K562 (cell line): Measurements from ENCODE around the gene IPP. TPM values are rescaled to one million over a fixed set of nuclear protein-coding genes. Genes with fewer than 3 reads are reported as not detected.

Experiments used
- ELF4 ChIP-seq: fragments of 450-650 bp; formaldehyde crosslinking; IDR thresholded peaks from 2 replicates; pipeline ENCODE4 v1.4.0; 2022; ENCODE audit warnings: missing genetic modification characterization
- EP300 ChIP-seq: IDR thresholded peaks from 2 replicates; pipeline ENCODE4 v1.6.1; 2012; ENCODE audit warnings: low read length, improper control_type of control experiment
- FOS ChIP-seq: IDR thresholded peaks from 3 replicates; pipeline ENCODE4 v1.6.1; 2011; ENCODE audit not compliant: insufficient read length; ENCODE audit errors: extremely low read depth
- HDAC2 ChIP-seq: fragments of 450-650 bp; IDR thresholded peaks from 2 replicates; pipeline ENCODE4 v1.6.1; 2016; ENCODE audit warnings: mild to moderate bottlenecking
- KAT7 ChIP-seq: sonication (generic); formaldehyde crosslinking; IDR thresholded peaks from 2 replicates; pipeline ENCODE4 v1.8.0; 2022; ENCODE audit warnings: missing genetic modification reagents, mild to moderate bottlenecking, borderline replicate concordance
- MTA3 ChIP-seq: fragments of 450-650 bp; formaldehyde crosslinking; IDR thresholded peaks from 2 replicates; pipeline ENCODE4 v1.6.1; 2017; ENCODE audit warnings: mild to moderate bottlenecking, borderline replicate concordance
- NBN ChIP-seq: fragments of 450-650 bp; IDR thresholded peaks from 2 replicates; pipeline ENCODE4 v1.6.1; 2016; ENCODE audit warnings: low read depth, mild to moderate bottlenecking
- NFE2L1 ChIP-seq: fragments of 450-650 bp; IDR thresholded peaks from 2 replicates; pipeline ENCODE4 v1.6.1; 2016; ENCODE audit warnings: missing genetic modification characterization, low read depth, mild to moderate bottlenecking, missing compliant biosample characterization, moderate library complexity, borderline replicate concordance
- NR2F6 ChIP-seq: fragments of 450-650 bp; formaldehyde crosslinking; IDR thresholded peaks from 2 replicates; pipeline ENCODE4 v1.4.0; 2020; ENCODE audit warnings: mild to moderate bottlenecking
- SETDB1 ChIP-seq: IDR thresholded peaks from one replicate; pipeline ENCODE4 v1.6.1; 2012; ENCODE audit warnings: low read length, control low read depth, inconsistent platforms
- TCF7 ChIP-seq: sonication (generic); IDR thresholded peaks from 2 replicates; pipeline ENCODE4 v1.6.1; 2016; ENCODE audit warnings: antibody characterized with exemption, borderline replicate concordance
- U2AF2 ChIP-seq: fragments of 200-400 bp; formaldehyde crosslinking; optimal IDR thresholded peaks from 2 replicates; pipeline ENCODE3; 2017; ENCODE audit warnings: low read depth, mild to moderate bottlenecking, low read length
- ZC3H11A ChIP-seq: IDR thresholded peaks from 2 replicates; pipeline ENCODE4 v1.6.1; 2012; ENCODE audit warnings: low read depth, low read length, improper control_type of control experiment
- ZNF184 ChIP-seq: sonication (generic); formaldehyde crosslinking; IDR thresholded peaks from 2 replicates; pipeline ENCODE4 v1.5.0; 2020; ENCODE audit warnings: missing genetic modification reagents
- polyA plus RNA-seq, 8 experiments: library from polyadenylated mRNA; depleted of rRNA in 4 of 8; stranded (reverse) in 5 of 8; unstranded in 3 of 8; fragments of >200 nt; fragmentation: Nextera tagmentation in 2 of 8; fragmentation: Illumina TruSeq in 1 of 8; extraction: Ambion mirVana in 2 of 8; extraction: Trizol in 1 of 8; gene quantifications; 2 replicates each; pipeline versions ENCODE4 v1.2.1 to v1.2.3, GENCODE V29; 2011 to 2014; ENCODE audit warnings: inconsistent platforms in 1 of 8, missing spikeins in 1 of 8
- total RNA-seq, 7 experiments: library from RNA; depleted of rRNA in 6 of 7; stranded (reverse); fragments of >200 nt in 6 of 7; fragmentation: Illumina TruSeq in 2 of 7; extraction: Trizol in 2 of 7; gene quantifications; 2 replicates each; pipeline versions ENCODE4 v1.2.1 to v1.2.3, GENCODE V29; 2011 to 2021; ENCODE audit warnings: low replicate concordance in 1 of 7
- TF ChIP-seq, protein P1 (sequence below): sonication (generic); formaldehyde crosslinking; IDR thresholded peaks from 2 replicates; pipeline ENCODE4 v1.4.0; 2020; ENCODE audit warnings: mild to moderate bottlenecking, missing genetic modification reagents
- TF ChIP-seq, protein P2 (sequence below): sonication (generic); formaldehyde crosslinking; IDR thresholded peaks from 2 replicates; pipeline ENCODE4 v1.8.0; 2022; ENCODE audit warnings: mild to moderate bottlenecking, low read depth, missing genetic modification reagents
- TF ChIP-seq, protein P3 (sequence below): fragments of 450-650 bp; IDR thresholded peaks from 2 replicates; pipeline ENCODE4 v1.6.1; 2017; ENCODE audit warnings: mild to moderate bottlenecking, moderate library complexity
- TF ChIP-seq, protein P4 (sequence below): fragments of 250-450 bp; sonication (Bioruptor Pico); IDR thresholded peaks from 2 replicates; pipeline ENCODE4 v1.5.0; 2021; ENCODE audit warnings: mild to moderate bottlenecking, borderline replicate concordance
- TF ChIP-seq, protein P5 (sequence below), 3 experiments: fragments of 200-800 bp in 1 of 3; sonication (Bioruptor generic) in 1 of 3; sonication (generic) in 1 of 3; formaldehyde crosslinking in 1 of 3; IDR thresholded peaks; 2 replicates each; pipeline versions ENCODE4 v1.6.1 to v1.8.0; 2016 to 2022; ENCODE audit warnings: mild to moderate bottlenecking in 2 of 3, missing compliant biosample characterization in 2 of 3, missing genetic modification characterization in 2 of 3, missing genetic modification reagents in 1 of 3

The IPP gene
- total and polyA plus RNA-seq, 9 of the 15 experiments (the other 6 are each of a cell fraction or from before 2014, with no cell fraction given): 6.9 to 15.1 (median 9.7) TPM

DNA sequence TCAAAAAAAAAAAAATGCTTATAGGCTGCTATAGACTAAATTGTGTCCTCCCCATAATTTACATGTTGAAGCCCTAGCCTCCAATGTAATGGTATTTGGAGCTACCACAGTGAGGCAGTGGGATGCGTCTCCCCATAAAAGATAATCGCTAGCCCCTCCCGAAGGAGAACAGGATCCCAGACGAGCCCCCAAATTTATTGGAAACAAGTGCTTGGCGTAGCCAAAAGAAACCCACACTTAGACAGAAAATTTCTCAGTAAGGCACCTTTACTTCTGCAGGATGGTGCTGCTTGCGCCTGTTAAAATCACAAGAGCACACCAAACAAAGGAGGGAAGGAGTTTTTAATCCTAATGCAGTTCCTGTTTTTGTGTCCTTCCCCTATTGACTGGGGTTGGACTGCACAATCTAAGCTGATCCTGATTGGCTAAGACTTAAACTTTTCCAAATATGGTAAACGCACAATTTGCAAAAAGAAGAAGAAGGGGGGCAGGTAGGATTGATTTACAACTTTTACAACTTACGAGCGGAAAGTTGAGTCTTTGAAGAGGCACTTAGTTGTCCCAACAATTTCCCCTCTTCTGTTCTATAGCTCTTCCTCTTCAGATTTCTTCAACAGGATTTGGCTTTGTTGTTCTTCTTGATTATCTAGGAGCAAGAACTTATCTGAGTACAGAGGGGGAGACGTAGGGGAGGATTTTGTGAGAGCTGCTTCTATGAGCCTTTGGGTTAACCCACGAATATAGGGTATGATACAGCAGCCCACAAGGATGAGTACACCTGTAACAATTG is 3.0 kb upstream of the IPP start (continued):
- TF ChIP-seq NFE2L1 (no peak), U2AF2 (no peak), EP300 (peak; percentile 67; the same call in 1 of the 2 replicates), ZC3H11A (no peak; the same call in 1 of the 2 replicates), SETDB1 (no peak), FOS (peak; percentile 47), KAT7 (peak; percentile 17; the same call in 1 of the 2 replicates), HDAC2 (no peak), NR2F6 (CRISPR knock-in tag) (no peak), ELF4 (CRISPR knock-in tag) (peak; percentile 9; the same call in 1 of the 2 replicates), MTA3 (peak; percentile 31; the same call in 1 of the 2 replicates), NBN (peak; percentile 61; the same call in 1 of the 2 replicates), TCF7 (no peak), ZNF184 (CRISPR knock-in tag) (no peak)
- TF ChIP-seq, protein P1, sequence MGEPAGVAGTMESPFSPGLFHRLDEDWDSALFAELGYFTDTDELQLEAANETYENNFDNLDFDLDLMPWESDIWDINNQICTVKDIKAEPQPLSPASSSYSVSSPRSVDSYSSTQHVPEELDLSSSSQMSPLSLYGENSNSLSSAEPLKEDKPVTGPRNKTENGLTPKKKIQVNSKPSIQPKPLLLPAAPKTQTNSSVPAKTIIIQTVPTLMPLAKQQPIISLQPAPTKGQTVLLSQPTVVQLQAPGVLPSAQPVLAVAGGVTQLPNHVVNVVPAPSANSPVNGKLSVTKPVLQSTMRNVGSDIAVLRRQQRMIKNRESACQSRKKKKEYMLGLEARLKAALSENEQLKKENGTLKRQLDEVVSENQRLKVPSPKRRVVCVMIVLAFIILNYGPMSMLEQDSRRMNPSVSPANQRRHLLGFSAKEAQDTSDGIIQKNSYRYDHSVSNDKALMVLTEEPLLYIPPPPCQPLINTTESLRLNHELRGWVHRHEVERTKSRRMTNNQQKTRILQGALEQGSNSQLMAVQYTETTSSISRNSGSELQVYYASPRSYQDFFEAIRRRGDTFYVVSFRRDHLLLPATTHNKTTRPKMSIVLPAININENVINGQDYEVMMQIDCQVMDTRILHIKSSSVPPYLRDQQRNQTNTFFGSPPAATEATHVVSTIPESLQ: no peak
- TF ChIP-seq, protein P2, sequence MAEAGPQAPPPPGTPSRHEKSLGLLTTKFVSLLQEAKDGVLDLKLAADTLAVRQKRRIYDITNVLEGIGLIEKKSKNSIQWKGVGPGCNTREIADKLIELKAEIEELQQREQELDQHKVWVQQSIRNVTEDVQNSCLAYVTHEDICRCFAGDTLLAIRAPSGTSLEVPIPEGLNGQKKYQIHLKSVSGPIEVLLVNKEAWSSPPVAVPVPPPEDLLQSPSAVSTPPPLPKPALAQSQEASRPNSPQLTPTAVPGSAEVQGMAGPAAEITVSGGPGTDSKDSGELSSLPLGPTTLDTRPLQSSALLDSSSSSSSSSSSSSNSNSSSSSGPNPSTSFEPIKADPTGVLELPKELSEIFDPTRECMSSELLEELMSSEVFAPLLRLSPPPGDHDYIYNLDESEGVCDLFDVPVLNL (CRISPR knock-in tag): no peak
- TF ChIP-seq, protein P3, sequence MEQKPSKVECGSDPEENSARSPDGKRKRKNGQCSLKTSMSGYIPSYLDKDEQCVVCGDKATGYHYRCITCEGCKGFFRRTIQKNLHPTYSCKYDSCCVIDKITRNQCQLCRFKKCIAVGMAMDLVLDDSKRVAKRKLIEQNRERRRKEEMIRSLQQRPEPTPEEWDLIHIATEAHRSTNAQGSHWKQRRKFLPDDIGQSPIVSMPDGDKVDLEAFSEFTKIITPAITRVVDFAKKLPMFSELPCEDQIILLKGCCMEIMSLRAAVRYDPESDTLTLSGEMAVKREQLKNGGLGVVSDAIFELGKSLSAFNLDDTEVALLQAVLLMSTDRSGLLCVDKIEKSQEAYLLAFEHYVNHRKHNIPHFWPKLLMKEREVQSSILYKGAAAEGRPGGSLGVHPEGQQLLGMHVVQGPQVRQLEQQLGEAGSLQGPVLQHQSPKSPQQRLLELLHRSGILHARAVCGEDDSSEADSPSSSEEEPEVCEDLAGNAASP: no peak
- TF ChIP-seq, protein P4, sequence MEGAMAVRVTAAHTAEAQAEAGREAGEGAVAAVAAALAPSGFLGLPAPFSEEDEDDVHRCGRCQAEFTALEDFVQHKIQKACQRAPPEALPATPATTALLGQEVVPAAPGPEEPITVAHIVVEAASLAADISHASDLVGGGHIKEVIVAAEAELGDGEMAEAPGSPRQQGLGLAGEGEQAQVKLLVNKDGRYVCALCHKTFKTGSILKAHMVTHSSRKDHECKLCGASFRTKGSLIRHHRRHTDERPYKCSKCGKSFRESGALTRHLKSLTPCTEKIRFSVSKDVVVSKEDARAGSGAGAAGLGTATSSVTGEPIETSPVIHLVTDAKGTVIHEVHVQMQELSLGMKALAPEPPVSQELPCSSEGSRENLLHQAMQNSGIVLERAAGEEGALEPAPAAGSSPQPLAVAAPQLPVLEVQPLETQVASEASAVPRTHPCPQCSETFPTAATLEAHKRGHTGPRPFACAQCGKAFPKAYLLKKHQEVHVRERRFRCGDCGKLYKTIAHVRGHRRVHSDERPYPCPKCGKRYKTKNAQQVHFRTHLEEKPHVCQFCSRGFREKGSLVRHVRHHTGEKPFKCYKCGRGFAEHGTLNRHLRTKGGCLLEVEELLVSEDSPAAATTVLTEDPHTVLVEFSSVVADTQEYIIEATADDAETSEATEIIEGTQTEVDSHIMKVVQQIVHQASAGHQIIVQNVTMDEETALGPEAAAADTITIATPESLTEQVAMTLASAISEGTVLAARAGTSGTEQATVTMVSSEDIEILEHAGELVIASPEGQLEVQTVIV (CRISPR knock-in tag): no peak
- TF ChIP-seq, protein P5, sequence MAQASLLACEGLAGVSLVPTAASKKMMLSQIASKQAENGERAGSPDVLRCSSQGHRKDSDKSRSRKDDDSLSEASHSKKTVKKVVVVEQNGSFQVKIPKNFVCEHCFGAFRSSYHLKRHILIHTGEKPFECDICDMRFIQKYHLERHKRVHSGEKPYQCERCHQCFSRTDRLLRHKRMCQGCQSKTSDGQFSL (CRISPR knock-in tag; IDR thresholded peaks at IDR 0.05): no peak
- TF ChIP-seq, protein P5 (tag; IDR thresholded peaks at IDR 0.05): no peak
